RPMI7951 (cell line): Measurements from ENCODE around the gene OBSL1. TPM values are rescaled to one million over a fixed set of nuclear protein-coding genes. Genes with fewer than 3 reads are reported as not detected.

Experiments
- DNase-seq: peaks from one replicate; pipeline ENCODE4 v3.0.0-alpha.2; 2012; ENCODE audit warnings: low read depth
- total RNA-seq: library from RNA; depleted of rRNA; stranded (reverse); fragments of >200 nt; shearing (Covaris generic); gene quantifications from 2 replicates; pipeline ENCODE4 v1.2.3, GENCODE V29; 2014

The OBSL1 gene
- total RNA-seq, 1 experiment from 2014 or later, result 41.5 TPM

DNA sequence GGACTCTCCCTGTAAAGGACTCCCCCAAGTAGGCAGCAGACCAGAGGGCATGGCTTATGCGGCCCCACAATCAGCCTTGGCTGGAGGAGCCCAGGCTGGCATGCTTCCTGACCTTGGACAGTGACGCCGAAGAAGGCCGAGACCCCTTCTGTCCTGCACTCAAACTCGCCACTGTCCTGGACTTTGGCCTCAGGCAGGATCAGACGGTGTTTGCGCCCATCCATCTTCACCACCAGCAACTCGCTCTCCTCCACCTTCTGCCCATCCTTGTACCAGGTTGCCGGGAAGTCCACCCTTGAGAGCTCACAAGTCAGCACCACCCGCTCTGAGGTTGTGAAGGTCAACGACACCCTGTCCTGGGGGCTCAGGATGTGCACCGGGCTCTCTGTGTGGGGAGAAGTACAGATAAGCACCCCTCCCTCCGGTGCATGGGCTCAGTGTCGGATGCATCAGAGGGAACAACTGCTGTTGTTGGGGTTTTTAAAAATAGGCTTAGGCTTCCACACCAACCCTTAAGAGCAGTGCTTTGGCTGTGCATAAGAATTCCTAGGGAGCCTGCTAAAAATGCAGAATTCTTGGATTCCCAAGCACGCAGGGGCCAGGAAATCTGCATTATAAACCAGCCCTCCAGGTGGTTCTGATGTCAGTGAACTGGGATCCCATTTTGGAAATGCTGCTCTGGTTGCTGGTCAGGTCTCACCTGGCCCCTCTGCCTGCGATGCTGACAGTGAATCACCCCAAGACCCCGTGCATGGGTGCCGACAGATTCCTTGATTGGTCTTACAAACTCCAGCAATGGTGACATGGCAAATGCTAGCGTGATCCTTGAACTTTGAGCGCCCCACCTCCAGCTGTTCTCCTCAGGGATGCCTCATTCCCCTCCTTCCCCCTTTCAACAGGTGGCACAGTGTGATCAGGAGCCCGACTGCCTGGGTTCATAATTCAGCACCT is 5.9 kb downstream of the OBSL1 start:
- DNase-seq, result no peak

DNA sequence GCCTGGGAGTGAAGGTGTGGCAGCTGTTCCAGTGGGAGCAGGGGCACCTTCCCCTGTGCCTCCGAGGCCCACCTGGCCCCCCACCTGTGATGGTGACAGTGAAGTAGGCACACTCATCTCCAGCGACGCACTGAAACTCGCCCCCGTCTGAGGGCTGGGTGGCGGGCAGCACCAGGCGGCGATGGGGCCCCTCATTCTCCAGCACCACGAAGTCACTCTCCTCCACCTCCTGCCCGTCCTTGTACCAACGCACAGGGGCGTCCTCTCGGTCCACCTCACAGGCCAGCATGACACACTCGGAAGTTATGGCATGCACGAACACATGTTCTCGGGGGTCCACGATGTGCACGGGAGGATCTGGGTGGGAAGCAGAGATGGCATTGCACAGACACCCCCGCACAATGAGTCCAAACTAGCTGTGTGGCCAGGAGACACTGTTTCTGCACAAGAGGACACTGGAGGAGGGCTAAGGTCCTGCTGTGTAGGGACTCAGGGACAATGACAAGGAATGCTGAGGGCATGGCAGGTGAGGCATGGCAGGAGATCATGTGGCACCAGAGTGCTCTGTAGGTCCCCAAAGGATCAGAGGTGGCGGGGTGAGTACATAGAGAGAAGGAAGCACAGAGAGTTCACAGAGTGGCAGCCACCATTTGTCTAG is 7.9 kb downstream of the OBSL1 start:
- DNase-seq, result no peak

DNA sequence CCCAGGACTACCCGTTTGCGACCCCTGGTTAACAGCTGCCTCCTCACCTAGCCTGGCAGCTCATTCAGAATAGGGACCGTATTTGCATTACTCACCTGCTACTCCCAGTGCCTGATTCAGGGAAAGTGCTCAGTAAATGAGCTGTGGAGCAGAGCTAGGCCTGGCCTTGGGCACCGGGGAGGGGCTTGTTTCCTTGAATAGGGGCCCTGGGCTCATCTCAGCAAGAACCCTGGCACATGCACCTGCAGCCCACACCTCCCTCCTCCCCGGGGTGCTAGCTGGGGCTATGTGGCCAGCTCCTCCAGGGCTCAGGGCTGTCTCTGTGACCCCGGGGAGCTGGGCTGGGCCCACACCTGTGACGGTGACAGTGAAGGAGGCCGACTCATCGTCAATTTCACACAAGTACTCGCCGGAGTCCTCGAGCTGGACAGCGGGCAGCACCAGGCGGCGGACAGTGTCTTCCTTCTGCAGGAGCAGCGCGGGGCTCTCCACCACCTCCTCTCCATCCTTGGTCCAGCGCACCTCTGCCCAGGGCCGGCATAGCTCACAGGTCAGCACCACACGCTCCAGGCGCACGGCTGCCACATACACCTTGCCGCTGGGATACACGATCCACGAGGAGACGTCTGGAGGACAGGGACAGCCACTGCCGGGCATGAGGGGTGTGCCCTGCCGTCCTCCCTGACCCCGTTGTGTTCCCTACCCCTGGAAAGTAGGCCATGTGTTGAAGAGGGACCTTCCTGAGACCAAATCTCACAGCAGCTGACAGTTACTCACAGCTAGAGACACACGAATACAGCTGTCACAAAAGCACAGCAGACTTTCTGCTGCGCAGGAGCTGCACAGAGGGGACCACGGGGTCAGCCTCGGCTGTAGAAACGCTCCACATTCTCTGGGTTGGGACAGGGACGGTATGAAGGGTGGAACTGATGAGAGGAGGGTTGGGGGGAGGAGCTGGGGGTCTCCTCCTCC is 9.0 kb downstream of the OBSL1 start:
- no peak for DNase-seq

DNA sequence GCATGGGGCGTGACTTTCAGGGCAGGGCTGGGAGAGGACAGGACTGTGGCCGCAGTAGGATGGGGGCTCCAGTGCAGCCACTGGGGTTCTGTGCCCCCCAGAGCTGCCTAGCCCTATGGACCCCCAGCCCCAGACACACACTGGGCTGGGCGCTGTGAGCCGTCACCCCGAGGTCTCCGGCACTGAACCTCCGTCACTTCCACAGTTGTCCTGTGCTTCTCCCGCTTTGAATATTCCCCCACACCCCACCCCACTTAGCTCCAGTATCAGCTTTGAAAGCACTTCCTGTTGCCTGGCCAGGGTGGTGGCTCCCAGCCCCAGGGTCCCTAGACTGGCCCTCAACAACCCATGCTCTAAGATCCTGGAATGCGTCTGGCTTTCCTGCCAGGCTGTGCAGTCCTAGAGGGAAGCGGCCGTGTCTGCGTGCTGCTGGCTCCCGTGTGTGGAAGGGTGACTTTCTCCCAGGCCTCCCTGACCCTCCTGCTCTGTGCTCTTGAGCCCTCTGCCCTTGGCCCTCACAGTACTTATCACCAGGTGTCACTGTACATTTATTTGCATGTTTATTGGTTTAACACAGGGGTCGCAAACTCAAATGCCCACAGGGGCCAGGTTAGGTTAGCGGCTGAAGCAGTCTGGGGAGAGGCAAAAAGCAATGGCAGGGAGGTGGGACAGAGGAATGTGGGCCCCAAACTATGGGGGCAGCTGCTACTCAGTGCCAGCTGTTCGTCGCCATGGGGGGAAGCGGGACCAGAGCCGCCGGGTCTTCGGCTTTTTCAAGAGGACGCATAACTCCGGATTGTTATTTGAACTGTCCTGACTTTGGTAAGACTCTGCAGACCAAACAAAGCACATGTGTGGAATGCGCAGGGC is 9.9 kb downstream of the OBSL1 start:
- DNase-seq, result no peak

DNA sequence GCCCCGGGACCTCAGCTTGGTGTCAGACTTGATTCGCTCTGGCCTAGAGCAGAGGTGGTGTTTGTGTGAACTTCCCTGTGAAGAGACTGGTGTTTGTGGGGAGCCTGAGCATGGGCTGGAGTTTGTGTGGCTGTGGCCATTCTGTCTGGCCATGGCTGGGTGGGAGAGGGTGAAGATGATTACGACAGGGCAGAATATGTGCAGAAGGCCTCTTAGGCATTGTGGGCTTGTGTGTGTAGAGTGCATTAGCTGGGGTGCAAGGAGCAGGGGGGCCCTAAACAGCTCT is 10.5 kb downstream of the OBSL1 start:
- DNase-seq, result no peak

DNA sequence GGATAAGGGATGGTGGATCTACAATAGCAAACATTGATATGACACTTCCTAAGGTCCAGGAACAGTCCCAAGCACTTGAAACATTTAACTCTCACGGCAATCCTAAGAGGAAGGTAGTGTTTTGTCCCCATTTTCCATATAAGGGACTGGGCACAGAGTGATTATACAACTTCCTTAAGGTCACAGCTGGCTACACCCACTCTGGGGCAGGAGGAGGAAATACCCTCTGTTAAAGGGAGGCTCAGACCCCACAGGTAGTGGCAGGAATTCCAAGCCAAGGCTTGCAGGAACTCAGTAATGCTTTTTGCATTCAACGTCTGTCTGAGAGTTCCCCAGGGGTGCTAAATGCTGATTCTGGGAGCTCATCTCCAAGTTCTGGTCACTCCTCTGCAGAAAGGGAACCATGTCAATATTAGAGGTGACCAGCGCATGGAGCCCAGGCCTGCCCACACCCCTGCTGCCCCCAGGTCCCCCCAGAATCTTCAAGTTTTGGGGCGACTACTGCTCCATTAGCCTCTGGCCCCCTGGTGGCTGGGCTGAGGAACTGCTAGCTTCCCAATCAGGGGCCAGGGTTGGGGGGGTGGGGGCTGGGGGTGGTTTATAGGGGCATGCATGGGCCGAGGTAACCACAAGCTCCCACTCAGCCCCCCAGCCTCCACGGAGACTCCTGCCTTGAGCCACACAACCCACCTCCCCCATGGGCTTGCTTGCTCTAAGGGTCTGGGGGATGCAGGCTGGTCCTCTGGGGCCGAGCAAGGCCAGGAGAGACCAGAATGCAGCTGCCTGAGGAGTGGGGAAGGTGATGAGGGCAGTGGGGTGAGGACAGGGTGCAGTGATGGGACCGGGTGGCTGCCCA is 11.1 kb downstream of the OBSL1 start:
- no peak for DNase-seq

DNA sequence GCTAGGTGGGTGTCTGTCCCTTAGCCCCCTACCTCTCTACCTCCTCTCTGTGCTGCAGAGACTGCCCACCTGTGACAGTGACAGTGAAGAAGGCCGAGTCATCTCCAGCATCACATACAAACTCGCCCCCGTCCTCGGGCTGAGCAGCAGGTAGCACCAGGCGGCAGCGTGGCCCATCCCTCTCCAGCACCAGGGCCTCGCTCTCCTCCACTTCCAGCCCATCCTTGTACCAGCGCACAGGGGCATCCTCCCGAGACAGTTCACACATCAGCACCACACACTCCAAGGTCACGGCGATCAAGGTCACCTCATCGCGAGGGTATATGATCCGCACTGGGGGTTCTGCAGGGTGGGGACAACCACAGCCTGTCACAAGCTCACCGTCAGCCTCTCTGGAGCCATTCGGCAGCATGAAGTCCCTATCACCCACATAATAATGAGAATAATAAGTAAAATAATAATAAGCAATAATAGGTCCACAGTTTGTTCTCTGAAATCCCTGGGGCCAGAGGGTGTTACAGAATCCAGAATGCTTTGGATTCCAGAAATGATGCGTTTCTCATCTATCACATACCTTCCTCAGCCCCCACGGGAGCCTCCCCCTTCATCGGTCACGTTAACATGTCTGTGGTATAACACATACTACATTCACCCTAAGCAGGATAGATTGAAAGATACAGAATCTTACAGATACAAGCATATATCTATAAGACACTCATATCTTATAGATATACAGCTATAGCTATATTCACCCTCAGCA is 12.0 kb downstream of the OBSL1 start:
- no peak for DNase-seq

DNA sequence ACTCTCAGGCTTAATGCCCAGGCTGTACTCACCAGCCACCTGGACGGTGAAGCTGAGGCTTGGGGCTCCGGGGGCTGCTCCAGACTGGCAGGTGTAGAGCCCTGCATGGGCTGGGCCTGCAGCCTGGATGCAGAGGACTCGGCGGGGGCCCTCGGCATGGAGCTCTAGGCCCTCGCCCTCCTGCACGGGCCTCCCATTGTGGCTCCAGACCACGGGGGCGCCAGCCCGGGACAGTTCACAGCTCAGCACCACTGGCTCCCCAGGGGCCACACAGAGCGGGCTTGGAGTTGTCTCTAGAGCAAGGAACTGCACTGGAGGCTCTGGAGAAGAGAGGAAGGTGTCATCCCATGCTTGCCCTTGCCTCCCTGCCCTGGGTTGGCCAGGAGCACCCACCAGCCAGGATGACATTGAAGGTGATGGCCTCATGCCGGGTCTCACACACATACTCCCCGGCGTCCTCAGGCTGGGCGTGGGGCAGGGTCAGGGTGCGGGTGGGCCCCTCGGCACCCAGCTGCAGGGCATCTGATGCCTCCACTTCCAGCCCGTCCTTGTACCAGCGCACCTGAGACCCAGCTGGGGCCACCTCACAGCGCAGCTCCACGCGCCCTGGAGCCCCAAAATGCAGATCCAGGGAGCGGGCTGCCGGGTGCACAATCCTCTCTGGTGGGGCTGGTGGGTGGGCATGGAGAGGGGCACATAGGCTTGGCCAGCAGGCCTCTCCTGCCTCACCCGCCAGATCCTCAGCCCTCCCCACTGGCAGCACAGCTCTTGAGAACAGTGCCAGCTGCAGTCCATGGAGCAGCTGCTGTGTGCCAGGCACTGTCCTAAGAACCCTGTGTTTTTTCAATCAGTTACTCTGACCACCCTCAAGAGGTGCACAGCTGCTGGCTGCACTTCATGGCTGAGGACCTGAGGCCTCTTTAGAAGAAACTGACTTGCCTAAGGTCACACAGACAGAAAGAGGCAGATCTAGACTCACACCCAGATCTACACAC is 13.3 kb downstream of the OBSL1 start:
- no peak for DNase-seq

DNA sequence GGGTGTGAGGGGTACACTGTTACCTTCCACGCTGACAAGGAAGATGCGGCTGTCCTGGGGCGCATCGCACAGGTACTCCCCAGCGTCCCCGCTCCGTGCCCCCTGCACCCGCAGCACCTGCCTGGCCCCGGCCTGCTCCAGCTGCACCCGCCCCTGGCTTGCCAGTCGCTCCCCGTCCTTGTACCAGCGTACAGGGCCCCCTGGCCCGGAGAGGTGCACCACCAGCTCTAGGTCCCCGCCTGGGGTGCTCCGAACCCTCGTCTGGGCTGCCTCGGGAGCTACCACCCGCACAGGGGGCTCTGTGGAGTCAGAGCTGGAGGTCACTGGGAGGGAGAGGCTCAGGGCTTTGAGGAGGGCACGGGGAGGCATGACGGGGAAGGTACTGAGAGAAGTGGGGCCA is 14.0 kb downstream of the OBSL1 start:
- DNase-seq, result no peak

DNA sequence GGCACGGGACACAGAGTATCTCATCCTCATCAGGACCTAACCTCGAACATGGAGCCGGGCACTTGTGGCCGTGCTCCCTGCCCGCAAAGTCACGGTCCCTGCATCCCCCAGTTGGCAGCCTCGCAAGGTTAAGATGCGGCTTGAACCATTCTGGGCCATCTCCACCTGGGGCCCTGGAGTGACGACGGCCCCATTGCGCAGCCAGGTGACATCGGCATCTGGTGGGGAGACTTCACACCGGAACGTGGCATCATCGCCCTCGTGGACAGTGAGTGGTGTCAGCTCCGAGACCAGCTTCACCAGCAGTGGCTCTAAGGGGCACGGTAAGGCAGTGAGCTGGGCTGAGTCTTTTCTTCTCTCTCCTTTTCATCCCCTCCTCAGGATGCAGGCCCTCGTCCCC is 14.9 kb downstream of the OBSL1 start:
- no peak for DNase-seq

DNA sequence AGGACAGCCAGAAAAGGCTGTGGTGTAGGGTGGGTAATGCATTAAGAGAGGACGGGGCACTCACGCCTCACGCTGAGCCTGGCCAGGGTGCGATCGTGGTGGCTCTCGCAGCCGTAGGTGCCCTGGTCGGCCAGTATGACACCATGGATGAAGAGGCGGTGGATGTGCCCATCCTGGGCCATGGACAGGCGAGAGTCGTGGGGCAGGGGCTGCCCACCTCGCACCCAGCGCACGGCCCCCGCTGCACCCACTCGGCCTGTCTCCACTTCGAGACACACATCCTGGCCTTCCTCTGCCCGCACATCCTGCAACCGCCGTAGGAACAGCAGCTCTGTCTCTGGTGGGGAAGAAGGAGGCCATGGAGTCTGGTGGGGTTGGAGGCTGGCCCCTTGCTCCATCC is 15.4 kb downstream of the OBSL1 start:
- DNase-seq, result no peak

DNA sequence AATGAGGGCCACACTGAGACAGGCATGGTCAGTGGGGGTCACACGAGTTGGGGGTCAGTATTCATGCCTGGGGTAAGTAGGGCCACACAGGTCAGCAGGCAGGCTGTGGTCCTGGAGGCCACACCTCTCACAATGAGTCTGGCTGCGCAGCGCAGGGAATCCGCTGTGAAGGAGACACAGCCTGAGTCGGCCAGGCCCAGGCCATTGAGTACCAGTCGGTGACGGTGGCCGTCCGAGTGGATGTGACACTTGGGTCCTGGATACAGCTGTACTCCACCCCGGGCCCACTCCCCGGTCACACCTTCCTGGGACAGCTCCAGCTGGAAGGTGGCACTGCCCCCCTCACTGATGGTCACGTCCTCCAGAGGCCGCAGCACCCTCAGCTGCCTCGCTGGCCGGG is 17.0 kb downstream of the OBSL1 start:
- DNase-seq, result no peak

DNA sequence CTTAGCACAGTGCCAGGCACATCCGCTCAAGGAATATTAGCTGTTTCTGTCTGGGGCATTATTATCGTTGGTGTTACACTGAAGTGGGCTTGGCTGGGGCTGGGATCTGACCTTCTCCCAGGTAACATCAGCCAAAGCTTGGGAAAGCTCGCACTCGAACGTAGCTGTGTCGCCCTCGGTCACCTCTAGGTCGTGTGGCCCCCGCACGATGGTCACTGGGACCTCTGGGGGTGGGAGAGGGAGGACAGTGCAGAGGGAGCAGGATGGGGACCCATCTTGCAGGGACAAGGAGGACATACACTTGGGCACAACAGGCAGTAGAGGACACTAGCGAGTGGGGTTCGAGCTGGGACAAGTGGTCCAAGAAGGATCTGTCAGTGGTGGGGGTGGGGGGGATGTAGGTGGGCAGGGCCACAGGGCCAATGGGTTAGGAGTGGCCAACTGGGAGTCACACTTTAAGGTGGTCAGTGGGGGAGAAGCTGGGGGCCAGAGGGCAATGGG is 17.8 kb downstream of the OBSL1 start:
- no peak for DNase-seq

DNA sequence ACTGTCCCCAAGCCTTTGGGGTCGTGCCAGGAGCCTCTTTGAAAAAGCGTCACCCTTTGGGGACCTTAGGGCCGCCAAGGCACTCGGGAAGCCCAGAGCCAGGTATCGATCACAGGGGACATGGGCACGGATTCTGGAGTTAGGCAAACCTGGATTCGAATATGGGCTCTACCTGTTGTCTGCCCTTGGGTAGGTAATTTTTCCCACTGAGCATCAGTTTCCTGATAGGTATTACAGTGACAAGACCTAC is 18.2 kb downstream of the OBSL1 start:
- no peak for DNase-seq

DNA sequence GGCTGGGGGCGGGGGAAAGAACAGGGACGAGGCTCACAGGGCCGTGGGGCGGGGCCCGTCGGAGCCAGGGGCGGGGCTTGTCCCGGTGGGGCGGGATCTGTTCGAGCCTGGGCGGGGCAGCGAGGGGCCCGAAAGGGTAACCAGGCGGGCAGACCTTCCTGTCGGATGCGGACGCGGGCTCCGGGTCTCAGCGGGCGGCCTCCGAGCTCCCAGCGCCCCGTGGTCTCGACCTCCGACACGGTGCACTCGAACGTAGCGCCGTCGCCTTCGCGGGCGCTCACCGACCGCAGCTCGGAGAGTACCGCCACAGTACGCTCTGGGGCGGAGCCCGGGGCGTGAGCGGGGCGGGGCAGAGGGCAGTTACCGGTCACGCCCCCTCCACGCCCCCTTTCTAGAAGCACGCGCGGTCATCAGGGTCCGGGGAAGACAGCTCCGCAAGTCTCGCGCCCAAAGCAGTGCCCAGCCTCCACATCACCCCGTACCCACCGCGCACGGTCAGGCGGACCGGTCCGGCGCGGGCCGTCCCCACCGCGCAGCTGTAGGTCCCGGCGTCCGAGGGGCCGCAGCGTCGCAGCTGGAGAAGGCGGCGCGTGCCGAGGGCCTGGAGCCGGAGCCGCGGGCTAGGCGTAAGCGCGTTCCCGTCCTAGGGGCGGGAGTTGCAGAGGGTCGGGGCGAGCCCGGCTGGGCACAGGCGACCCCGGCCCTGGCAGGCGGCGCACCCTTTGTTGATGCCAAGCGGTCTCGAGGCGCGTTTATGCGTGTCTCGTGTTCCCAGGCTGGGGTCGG is 18.8 kb downstream of the OBSL1 start:
- peak; percentile 83 for DNase-seq

DNA sequence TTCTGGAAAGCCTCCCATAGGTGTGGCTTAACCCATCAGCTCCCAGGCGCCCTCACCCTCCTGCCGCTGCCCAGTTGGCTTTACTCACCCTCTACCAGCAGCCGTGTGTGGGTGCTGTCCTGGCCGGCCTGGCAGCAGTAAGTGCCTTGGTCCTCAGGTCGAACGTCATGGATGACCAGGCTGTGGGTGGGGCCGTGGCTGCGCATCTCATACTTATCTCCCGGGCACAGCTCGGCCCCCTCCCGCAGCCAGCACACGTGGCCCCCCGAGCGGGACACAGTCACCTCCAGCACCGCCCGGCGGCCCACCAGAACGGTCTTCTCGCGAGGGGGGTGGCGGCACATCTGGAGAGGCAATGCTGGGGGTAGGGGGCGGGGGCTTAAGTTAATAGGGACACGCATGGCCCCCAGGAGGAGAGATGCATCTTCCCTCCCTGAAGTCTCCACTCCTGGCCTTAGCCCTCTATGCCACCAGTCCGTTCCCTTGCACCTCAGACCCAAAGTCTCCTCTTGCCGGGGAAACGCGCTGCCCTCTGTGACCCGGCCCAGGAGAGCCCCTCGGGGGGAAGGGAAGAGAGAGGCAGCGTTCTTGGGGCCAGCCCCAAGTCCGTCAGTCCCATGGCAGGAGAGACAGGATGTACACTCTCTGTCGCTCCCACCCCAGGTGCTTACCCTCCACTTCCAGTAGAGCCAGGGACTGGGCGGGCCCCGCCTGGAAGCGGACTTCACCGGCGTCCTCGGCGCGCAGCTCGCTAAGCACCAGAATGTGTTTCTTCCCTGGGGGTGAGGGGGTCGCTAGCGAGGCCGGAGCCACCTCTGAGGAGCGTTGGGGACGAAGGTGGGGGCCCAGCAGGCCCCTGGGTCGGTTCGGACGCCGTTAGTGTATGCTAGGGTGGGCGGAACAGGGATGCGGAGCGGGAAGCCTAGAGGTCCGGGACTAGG is 19.6 kb downstream of the OBSL1 start:
- DNase-seq, result peak; percentile 67
